Limb (tissue), 2 donors: ENCODE data around the gene PIK3CD.
"Not testable (repeated sequence)": the region's sequence is repeated elsewhere in the genome, so short reads cannot be mapped to it uniquely, and the experiment has no call there.

Experiments used
- DNase-seq, 2 donors: peaks; one replicate each; pipeline ENCODE4 v3.0.0-alpha.2; 2016; ENCODE audit errors: extremely low spot score in 2 of 2

PIK3CD gene

GRCh38 chr1:9688599-9688998 is 37.1 kb downstream of the PIK3CD start:
- DNase-seq = no peak

GRCh38 chr1:9689011-9689706 is 37.6 kb downstream of the PIK3CD start:
- DNase-seq = peak; percentile 15 to 86

- DNase-seq = peak in 1 of 2 donors; percentile 44
Observed at GRCh38 chr1:9689971-9690381, 38.4 kb downstream of the PIK3CD start.

- no peak for DNase-seq
Observed at GRCh38 chr1:9690440-9691107, 39.0 kb downstream of the PIK3CD start.

GRCh38 chr1:9691108-9691445 is 39.5 kb downstream of the PIK3CD start:
- DNase-seq = no peak

- DNase-seq = no peak
Observed at GRCh38 chr1:9691691-9692090, 40.2 kb downstream of the PIK3CD start.

GRCh38 chr1:9696793-9697192 is 45.3 kb downstream of the PIK3CD start:
- DNase-seq = no peak

- DNase-seq = no peak
Observed at GRCh38 chr1:9699361-9699760, 47.8 kb downstream of the PIK3CD start.

- no peak for DNase-seq
Observed at GRCh38 chr1:9700340-9700739, 48.8 kb downstream of the PIK3CD start.

- DNase-seq = no peak
Observed at GRCh38 chr1:9701665-9702064, 50.1 kb downstream of the PIK3CD start.

GRCh38 chr1:9703165-9703509 is 51.6 kb downstream of the PIK3CD start:
- no peak for DNase-seq

- DNase-seq = no peak
Observed at GRCh38 chr1:9703681-9704080, 52.1 kb downstream of the PIK3CD start.

GRCh38 chr1:9705337-9706093 is 54.0 kb downstream of the PIK3CD start:
- no peak for DNase-seq

- DNase-seq = no peak
Observed at GRCh38 chr1:9706178-9706577, 54.6 kb downstream of the PIK3CD start.

GRCh38 chr1:9710037-9710436 is 58.5 kb downstream of the PIK3CD start:
- no peak for DNase-seq

- DNase-seq = no peak
Observed at GRCh38 chr1:9711466-9712020, 60.0 kb downstream of the PIK3CD start.

GRCh38 chr1:9712767-9713166 is 61.2 kb downstream of the PIK3CD start:
- not testable (repeated sequence) for DNase-seq

- no peak for DNase-seq
Observed at GRCh38 chr1:9714257-9714718, 62.8 kb downstream of the PIK3CD start.

- no peak for DNase-seq
Observed at GRCh38 chr1:9715536-9716226, 64.2 kb downstream of the PIK3CD start.

- DNase-seq = no peak
Observed at GRCh38 chr1:9716404-9717192, 65.1 kb downstream of the PIK3CD start.
